Gastrocnemius medialis (tissue), 4 donors: ENCODE measurements around the gene RO60.

ENCODE experiments used
- CTCF ChIP-seq, 5 experiments: fragments of 450-650 bp in 3 of 5; fragments of 200-600 bp in 2 of 5; sonication (generic) in 2 of 5; IDR thresholded peaks in 4 of 5; conservative IDR thresholded peaks in 1 of 5; 1 replicate in 4 of 5; 2 replicates in 1 of 5; pipeline ENCODE4 v1.5.1; 2016 to 2019; ENCODE audit warnings: antibody characterized with exemption in 5 of 5, mild to moderate bottlenecking in 3 of 5, moderate library complexity in 3 of 5
- POLR2A ChIP-seq, 2 donors: fragments of 450-650 bp; IDR thresholded peaks; one replicate each; pipeline ENCODE4 v1.6.1; 2017; ENCODE audit warnings: antibody characterized with exemption in 2 of 2, mild to moderate bottlenecking in 2 of 2, moderate library complexity in 2 of 2

GRCh38 chr1:193104907-193105820 lies 45.8 kb downstream of the RO60 start, which contains the start of gene GLRX2:
- TF ChIP-seq CTCF (IDR thresholded peaks at IDR 0.05 in 4 of 5, conservative IDR thresholded peaks at IDR 0.05 in 1 of 5) (peak in 2 of 5 experiments; percentile 5 to 20), POLR2A (IDR thresholded peaks at IDR 0.05) (peak; percentile 90 to 93)
